GM18519 (cell line): ENCODE measurements around the gene GLIPR2.
"Not testable (repeated sequence)": the region's sequence is repeated elsewhere in the genome, so short reads cannot be mapped to it uniquely, and the experiment has no call there.

ENCODE experiments used
- ATAC-seq: cut with Tn5 transposase; IDR thresholded peaks from one replicate; pipeline ENCODE4 v1.9.1; 2021; ENCODE audit warnings: mild to moderate bottlenecking, moderate library complexity; ENCODE audit not compliant: unreplicated experiment, low FRiP score

Gene GLIPR2

DNA sequence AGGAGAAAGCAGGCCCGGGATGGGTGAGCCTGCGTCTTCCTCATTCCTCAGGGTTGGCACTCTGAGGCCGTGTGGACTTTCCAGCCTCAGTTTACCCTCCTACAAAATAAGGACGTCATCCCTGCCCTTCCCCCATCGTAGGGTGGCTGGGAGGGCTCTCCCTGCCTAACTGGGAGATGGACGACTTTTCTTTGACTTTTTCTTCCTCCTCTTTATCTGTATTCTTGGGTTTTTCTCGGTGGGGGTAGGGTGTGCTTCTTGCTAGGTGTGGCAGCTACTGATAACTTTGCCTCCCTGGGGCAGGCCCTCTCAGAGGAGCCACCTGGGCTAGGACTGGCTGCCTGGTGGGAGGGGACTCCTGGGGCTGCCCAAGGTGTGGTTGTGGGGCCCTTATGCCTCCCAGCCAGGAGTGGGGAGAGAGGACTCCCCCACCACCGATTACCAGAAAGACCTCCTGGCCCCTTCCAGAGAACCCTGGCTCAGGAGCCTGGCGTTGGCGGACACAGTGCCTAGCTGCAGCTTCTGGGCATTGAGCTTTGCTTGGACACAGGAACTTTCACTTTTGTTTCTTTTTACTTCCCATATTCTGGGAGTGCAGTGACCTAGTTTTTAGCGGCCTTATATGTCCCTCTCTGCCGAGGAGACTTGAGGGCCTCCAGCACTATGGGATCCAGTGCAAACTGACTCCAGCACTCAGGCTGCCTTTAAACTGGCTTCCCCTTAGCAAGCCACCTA is 6.1 kb downstream of the GLIPR2 start:
- no peak for ATAC-seq

GRCh38 chr9:36143245-36143641 is 6.7 kb downstream of the GLIPR2 start:
- ATAC-seq, result no peak

DNA sequence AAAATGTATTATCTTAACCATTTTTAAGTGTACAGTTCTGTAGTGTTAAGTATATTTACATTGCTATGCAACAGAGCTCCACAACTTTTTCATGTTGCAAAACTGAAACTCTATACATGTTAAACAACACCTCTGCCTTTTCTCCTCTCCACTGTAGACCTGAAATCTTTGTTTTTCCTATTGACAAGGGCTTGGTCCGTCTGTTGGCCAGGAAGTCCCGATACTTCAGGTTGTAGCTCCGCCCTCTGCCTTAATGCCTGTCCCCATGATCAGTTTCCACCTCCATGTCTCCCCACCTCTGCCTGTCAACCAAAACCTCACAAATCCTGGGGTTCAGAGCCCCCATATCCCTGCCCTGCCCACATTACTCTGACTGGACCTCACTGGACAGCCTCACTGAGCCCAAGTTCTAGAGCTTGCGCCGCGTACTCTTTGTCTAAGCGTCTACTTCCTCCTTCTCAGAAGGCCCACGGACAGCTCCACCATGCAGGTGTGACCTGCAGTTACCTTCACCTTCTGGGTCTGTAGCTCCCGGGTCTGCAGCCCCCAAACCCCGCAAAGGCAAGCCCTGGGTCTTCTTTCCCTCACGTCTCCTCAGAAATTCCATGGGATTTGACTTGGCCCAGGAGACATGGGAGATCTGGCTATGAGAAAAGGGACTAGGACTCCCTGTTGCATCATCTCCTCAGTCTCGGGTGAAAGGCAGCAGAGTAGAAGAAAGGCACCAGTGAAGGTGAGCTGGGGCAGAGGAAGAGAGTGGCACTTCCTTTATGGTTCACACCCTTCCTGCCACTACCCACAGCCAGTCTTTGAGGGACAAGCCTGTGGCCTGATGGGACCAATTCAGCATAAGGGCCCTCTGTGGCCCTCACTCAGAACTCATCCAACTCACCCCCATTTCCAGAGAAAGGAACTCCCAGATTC is 8.0 kb downstream of the GLIPR2 start:
- no peak for ATAC-seq

DNA sequence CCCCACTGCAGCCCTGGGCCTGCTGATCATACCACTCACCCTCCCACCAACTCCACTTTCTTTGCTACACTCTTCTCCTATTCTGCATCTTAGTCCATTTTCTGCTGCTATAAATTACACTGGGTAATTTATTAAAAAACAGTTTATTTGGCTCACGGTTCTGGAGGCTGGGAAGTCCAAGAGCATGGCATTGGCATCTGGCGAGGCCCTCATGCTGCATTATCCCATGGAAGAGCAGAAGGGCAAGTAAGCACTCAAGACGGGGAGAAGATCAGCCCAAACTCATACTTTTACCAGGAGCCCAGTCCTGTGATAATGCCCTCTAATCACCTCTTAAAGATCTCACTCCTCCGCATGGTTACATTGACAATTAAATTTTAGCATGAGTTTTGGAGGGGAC is 9.4 kb downstream of the GLIPR2 start:
- no peak for ATAC-seq

DNA sequence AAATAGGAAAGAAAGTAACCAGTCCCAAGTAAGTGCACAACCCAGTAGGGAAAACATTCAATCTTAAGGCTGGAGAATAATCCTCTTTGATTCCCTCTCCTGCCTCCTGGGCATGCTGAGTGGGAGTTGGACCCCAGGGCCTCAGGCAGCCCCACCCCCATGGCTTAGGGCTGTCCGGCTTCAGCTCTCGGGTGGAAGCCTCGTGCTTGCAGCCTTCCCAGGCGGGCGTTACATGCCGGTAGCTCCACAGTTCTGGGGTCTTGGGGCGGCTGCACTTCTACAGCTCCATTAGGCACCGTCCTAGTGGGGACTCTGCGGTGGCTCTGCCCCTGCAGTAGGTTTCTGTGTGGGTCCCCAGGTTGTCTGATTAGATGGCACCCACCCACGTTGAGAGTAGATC is 10.1 kb downstream of the GLIPR2 start:
- ATAC-seq, result no peak

GRCh38 chr9:36147441-36148175 is 11.1 kb downstream of the GLIPR2 start:
- no peak for ATAC-seq

GRCh38 chr9:36148311-36149051 is 11.9 kb downstream of the GLIPR2 start:
- no peak for ATAC-seq

GRCh38 chr9:36149197-36149596 is 12.7 kb downstream of the GLIPR2 start:
- no peak for ATAC-seq

DNA sequence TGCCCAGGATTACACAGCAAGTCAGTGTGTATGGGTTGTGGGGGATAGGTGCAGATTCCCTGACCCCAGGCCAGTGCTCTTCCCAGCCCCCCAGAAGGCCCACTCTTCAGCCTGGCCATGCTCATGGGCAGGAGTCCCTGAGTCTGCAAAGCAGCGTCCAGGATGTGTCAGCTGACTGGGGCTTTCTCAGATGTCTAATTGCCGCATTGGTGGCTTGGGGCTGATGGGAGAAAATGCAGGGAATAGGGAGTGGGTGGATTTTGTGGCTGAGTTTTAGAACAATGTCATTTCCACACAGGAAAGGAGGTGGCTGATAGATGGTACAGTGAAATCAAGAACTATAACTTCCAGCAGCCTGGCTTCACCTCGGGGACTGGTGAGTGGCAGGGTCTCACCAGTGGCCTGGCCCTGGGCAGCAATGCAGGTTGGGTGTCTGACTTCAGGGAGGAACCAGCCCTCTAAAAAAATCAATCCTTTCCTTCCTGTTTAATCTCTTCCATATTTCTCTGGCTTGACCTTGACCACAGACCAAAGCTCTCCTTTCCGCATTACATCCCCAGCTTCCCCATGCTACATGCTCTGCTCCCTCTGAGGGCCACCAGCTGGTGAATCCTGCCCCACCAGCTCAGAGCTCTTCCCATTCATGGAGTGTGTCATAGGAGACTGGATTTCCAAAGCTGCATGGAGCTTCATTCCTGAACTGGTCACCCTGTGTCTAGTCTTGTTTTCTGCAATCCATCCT is 14.2 kb downstream of the GLIPR2 start:
- ATAC-seq, result no peak

DNA sequence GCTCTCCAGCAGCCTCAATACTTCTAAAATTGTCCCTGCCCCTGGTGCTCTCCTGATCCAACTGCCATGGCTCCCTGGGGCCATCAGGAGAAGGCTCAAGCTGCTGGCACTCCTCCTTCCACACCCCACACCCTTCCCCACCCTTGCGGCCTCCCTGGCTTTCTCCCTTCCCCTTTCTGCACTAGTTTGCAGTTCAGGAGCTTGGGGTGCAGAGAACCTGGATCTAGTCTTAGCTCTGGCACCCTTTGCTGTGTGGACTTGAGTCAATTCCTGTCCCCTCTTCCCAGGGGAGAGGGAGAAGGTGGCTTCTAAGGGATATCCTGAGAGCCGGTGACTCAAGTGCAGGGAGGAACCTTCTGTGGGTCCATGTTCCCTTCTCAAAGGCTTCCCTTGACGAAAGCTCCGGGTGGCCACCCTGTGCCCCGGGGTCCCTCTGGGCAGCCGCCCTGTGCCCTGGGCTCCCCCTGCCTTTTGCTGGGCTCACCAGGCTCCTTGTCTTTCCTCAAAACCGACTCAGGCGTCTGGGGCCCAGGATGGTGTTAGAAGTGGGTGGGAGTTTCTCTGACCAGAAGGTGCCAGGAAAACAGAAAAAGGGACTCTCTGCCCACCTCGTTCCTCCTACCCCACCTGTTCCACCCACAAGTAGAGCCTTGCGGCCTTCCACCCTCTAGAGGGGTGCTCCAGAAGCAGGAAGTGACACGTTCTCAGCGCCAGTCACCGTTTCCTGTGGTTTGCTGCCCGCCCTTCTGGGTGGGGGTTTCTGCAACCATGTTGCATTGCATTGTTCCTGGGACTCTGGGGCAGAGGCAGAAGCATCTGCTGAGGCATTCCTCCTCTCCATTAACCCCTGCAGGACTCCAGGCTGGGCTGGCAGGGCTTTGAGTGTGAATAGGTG is 15.0 kb downstream of the GLIPR2 start:
- ATAC-seq, result peak; percentile 66

GRCh38 chr9:36152741-36153438 is 16.4 kb downstream of the GLIPR2 start:
- no peak for ATAC-seq

DNA sequence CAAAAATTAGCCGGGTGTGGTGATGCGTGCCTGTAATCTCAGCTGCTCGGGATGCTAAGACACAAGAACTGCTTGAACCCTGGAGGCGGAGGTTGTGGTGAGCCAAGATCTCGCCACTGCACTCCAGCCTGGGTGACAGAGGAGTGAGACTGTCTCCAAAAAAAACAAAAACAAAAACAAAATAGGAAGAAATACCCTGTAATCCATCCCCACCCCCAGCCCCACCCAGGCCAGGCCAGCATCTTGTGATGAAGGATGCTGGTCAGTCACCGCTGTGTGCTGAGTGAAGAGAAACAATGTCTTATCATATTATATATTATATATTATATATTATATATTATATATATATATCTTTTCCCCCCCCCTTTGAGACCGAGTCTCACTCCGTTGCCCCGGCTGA is 17.2 kb downstream of the GLIPR2 start:
- ATAC-seq, result no peak

GRCh38 chr9:36154331-36154952 is 17.9 kb downstream of the GLIPR2 start:
- ATAC-seq, result no peak

DNA sequence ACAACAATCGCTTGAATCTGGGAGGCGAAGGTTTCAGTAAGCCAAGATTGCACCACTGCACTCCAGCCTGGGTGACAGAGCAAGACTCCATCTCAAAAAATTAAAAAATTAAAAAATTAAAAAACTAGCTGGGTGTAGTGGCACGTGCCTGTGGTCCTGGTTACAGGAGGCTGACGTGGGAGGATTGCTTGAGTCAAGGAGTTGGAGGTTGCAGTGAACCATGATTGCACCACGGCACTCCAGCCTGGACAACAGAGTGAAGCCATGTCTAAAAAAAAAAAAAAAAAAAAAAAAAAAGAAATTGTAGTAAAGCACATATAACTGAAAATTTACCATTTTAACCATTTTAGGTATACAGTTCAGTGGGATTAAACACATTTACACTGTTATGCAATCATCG is 19.6 kb downstream of the GLIPR2 start:
- no peak for ATAC-seq

- no peak for ATAC-seq
These were observed 21.6 kb downstream of the GLIPR2 start for GRCh38 chr9:36158122-36158521.

DNA sequence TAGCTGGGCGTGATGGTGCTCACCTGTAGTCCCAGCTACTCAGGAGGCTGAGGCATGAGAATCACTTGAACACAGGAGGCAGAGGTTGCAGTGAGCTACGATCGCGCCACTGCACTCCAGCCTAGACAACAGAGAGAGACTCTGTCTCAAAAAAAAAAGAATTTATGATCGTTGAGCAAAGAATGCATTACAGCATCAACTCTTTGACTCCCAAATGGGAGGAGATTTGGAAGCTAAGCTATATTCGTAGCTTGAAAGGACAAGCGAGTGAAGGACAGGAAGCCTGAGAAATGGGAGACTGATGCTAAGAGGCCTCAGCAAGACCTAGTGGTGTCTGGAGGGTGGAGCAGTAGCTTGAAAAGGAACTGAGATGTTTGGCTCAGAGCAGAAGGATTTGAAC is 22.4 kb downstream of the GLIPR2 start:
- no peak for ATAC-seq

GRCh38 chr9:36159509-36159908 is 23.0 kb downstream of the GLIPR2 start:
- ATAC-seq, result not testable (repeated sequence)

DNA sequence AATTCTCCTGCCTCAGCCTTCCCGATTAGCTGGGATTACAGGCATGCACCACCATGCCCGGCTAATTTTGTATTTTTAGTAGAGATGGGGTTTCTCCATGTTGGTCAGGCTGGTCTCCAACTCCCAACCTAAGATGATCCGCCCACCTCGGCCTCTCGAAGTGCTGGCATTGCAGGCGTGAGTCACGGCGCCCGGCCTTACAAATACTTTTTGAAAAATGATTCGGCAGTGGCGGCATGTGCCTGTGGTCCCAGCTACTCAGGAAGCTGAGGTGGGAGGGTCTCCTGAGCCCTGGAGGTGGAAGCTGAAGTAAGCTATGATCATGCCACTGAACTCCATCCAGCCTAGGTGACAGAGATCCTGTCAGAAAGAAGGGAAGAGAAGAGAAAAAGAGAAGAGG is 23.6 kb downstream of the GLIPR2 start:
- ATAC-seq, result not testable (repeated sequence)
